GM10266 (cell line): ENCODE data around the gene C17orf78.

Experiments used
- DNase-seq: peaks from one replicate; pipeline ENCODE4 v3.0.0; 2012; ENCODE audit errors: extremely low spot score
- CTCF ChIP-seq: IDR thresholded peaks from 2 replicates; pipeline ENCODE4 v1.5.1; 2012; ENCODE audit warnings: mild to moderate bottlenecking, low read depth; ENCODE audit not compliant: control insufficient read depth, insufficient read depth; ENCODE audit errors: missing control alignments

The C17orf78 gene

GRCh38 chr17:37429039-37429438 lies 53.3 kb downstream of the C17orf78 start:
- no peak for DNase-seq
- no peak for TF ChIP-seq CTCF

GRCh38 chr17:37429453-37429852 lies 53.7 kb downstream of the C17orf78 start:
- DNase-seq, result no peak
- no peak for TF ChIP-seq CTCF

GRCh38 chr17:37430051-37430627 lies 54.4 kb downstream of the C17orf78 start:
- TF ChIP-seq CTCF, result no peak
- DNase-seq, result peak; percentile 51

- no peak for TF ChIP-seq CTCF
Measured at GRCh38 chr17:37432671-37433070, 56.9 kb downstream of the C17orf78 start.

GRCh38 chr17:37438141-37438540 lies 62.4 kb downstream of the C17orf78 start:
- TF ChIP-seq CTCF, result no peak

More at GRCh38 chr17:37432671-37433070, 56.9 kb downstream of the C17orf78 start:
- DNase-seq, result no peak

GRCh38 chr17:37440424-37440823 lies 64.6 kb downstream of the C17orf78 start:
- TF ChIP-seq CTCF, result no peak
- DNase-seq, result no peak

More at GRCh38 chr17:37438141-37438540, 62.4 kb downstream of the C17orf78 start:
- no peak for DNase-seq

- peak; percentile 42 for DNase-seq
Measured at GRCh38 chr17:37441369-37442014, 65.7 kb downstream of the C17orf78 start.
